ENCODE measurements around the gene SLC66A2.
A peak's percentile ranks its signal among the peaks of the same experiment; 100 is the strongest.

SLC66A2 gene

GRCh38 chr18:79916546-79917168 lies 34.8 kb downstream of the SLC66A2 start:
- TF ChIP-seq CTCF (conservative IDR thresholded peaks at IDR 0.05; ENCODE audit: low read length), result no peak
- DNase-seq (ENCODE audit: low read depth), result no peak
- H3K4me3 ChIP-seq (ENCODE audit: low read length), result no peak overlapping the region

GRCh38 chr18:79916128-79916494 lies 35.3 kb downstream of the SLC66A2 start:
- TF ChIP-seq CTCF (conservative IDR thresholded peaks at IDR 0.05; ENCODE audit: low read length), result no peak
- H3K4me3 ChIP-seq (ENCODE audit: low read length), result no peak overlapping the region
- no peak for DNase-seq (ENCODE audit: low read depth)

- H3K4me3 ChIP-seq (ENCODE audit: low read length), result no peak overlapping the region
- no peak for DNase-seq (ENCODE audit: low read depth)
- no peak for TF ChIP-seq CTCF (conservative IDR thresholded peaks at IDR 0.05; ENCODE audit: low read length)
Observed at GRCh38 chr18:79915161-79916127, 36.0 kb downstream of the SLC66A2 start.

- no peak overlapping the region for H3K4me3 ChIP-seq (ENCODE audit: low read length)
- TF ChIP-seq CTCF (conservative IDR thresholded peaks at IDR 0.05; ENCODE audit: low read length), result no peak
- no peak for DNase-seq (ENCODE audit: low read depth)
Observed at GRCh38 chr18:79914614-79915160, 36.8 kb downstream of the SLC66A2 start.

GRCh38 chr18:79912994-79913831 lies 38.2 kb downstream of the SLC66A2 start:
- no peak for TF ChIP-seq CTCF (conservative IDR thresholded peaks at IDR 0.05; ENCODE audit: low read length)
- no peak overlapping the region for H3K4me3 ChIP-seq (ENCODE audit: low read length)
- DNase-seq (ENCODE audit: low read depth), result no peak

GRCh38 chr18:79912409-79912991 lies 39.0 kb downstream of the SLC66A2 start:
- TF ChIP-seq CTCF (conservative IDR thresholded peaks at IDR 0.05; ENCODE audit: low read length), result no peak
- H3K4me3 ChIP-seq (ENCODE audit: low read length), result no peak overlapping the region
- peak; percentile 33 for DNase-seq (ENCODE audit: low read depth)

Data from AG10803 (cell line).